Astrocyte (in vitro differentiated cells and primary cell): ENCODE data around the gene HYDIN.
"Not testable (repeated sequence)": the region's sequence is repeated elsewhere in the genome, so short reads cannot be mapped to it uniquely, and the experiment has no call there.

Experiments
- EZH2 ChIP-seq: IDR thresholded peaks from 2 replicates; pipeline ENCODE4 v1.6.1; 2012; ENCODE audit warnings: mild to moderate bottlenecking, low read length, inconsistent platforms; ENCODE audit not compliant: insufficient read depth
- TF ChIP-seq, protein P1 (sequence below): IDR thresholded peaks from 2 replicates; pipeline ENCODE4 v1.5.1; 2011; ENCODE audit warnings: low read depth, mild to moderate bottlenecking, inconsistent platforms, low read length, moderate library complexity; ENCODE audit not compliant: insufficient read depth

DNA sequence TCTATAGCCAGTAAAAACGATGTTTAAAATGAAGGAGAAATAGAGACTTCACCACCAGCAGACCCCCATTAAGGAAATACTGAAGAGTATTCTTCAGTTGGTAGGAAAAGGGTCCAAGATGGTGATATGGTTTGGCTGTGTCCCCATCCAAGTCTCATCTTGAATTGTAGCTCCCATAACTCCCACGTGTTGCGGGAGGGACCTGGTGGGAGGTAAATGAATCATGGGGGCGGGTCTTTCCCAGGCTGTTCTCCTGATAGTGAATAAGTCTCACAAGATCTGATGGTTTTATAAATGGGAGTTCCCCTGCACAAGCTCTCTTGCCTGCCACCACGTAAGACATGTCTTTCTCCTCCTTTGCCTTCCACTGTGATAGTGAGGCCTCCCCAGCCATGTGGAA, 352.6 kb downstream of the HYDIN start:
- TF ChIP-seq, protein P1, sequence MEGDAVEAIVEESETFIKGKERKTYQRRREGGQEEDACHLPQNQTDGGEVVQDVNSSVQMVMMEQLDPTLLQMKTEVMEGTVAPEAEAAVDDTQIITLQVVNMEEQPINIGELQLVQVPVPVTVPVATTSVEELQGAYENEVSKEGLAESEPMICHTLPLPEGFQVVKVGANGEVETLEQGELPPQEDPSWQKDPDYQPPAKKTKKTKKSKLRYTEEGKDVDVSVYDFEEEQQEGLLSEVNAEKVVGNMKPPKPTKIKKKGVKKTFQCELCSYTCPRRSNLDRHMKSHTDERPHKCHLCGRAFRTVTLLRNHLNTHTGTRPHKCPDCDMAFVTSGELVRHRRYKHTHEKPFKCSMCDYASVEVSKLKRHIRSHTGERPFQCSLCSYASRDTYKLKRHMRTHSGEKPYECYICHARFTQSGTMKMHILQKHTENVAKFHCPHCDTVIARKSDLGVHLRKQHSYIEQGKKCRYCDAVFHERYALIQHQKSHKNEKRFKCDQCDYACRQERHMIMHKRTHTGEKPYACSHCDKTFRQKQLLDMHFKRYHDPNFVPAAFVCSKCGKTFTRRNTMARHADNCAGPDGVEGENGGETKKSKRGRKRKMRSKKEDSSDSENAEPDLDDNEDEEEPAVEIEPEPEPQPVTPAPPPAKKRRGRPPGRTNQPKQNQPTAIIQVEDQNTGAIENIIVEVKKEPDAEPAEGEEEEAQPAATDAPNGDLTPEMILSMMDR = not testable (repeated sequence)
- not testable (repeated sequence) for TF ChIP-seq EZH2
